Gastroesophageal sphincter (tissue), 4 donors: Measurements from ENCODE around the gene SYNJ2. TPM values are rescaled to one million over a fixed set of nuclear protein-coding genes. Genes with fewer than 3 reads are reported as not detected.

Experiments used
- ATAC-seq: fragments of 150-250 bp; one replicate; pipeline ENCODE4 v1.9.1; 2016; ENCODE audit warnings: mild to moderate bottlenecking, moderate library complexity
- H3K27ac ChIP-seq, 4 donors: fragments of 200-600 bp; sonication (generic) in 3 of 4; 1 replicate in 3 of 4; 2 replicates in 1 of 4; pipeline ENCODE4 v1.5.1; 2016 to 2019
- H3K27me3 ChIP-seq: fragments of 200-600 bp; sonication (generic); one replicate; pipeline ENCODE4 v1.5.1; 2019
- H3K36me3 ChIP-seq, 2 donors: fragments of 200-600 bp; sonication (generic); one replicate each; pipeline ENCODE4 v1.5.1; 2019; ENCODE audit warnings: control low read depth in 1 of 2
- H3K4me1 ChIP-seq, 3 donors: fragments of 200-600 bp; sonication (generic); 1 replicate in 2 of 3; 2 replicates in 1 of 3; pipeline ENCODE4 v1.5.1; 2016 to 2019; ENCODE audit warnings: control low read depth in 2 of 3
- H3K4me3 ChIP-seq, 2 donors: fragments of 200-600 bp; sonication (generic); one replicate each; pipeline ENCODE4 v1.5.1; 2019; ENCODE audit warnings: mild to moderate bottlenecking in 1 of 2, moderate library complexity in 1 of 2
- H3K9me3 ChIP-seq, 3 donors: fragments of 200-600 bp; sonication (generic); one replicate each; pipeline ENCODE4 v1.5.1; 2017 to 2019; ENCODE audit warnings: control low read depth in 2 of 3
- CTCF ChIP-seq, 4 experiments: fragments of 200-600 bp in 2 of 4; fragments of 450-650 bp in 2 of 4; sonication (generic) in 1 of 4; IDR thresholded peaks; one replicate each; pipeline ENCODE4 v1.5.1; 2017 to 2019; ENCODE audit warnings: antibody characterized with exemption in 4 of 4, mild to moderate bottlenecking in 2 of 4, moderate library complexity in 2 of 4
- EP300 ChIP-seq: sonication (generic); formaldehyde crosslinking; IDR thresholded peaks from one replicate; pipeline ENCODE4 v1.6.1; 2017; ENCODE audit warnings: antibody characterized with exemption, mild to moderate bottlenecking
- POLR2A ChIP-seq, 2 donors: fragments of 450-650 bp; IDR thresholded peaks; one replicate each; pipeline ENCODE4 v1.6.1; 2017; ENCODE audit warnings: antibody characterized with exemption in 2 of 2, mild to moderate bottlenecking in 2 of 2, moderate library complexity in 1 of 2
- POLR2AphosphoS5 ChIP-seq: sonication (generic); formaldehyde crosslinking; IDR thresholded peaks from one replicate; pipeline ENCODE4 v1.6.1; 2017; ENCODE audit warnings: antibody characterized with exemption
- WGBS, 2 donors: methylation state at CpG; one replicate each; pipeline ENCODE4 v1.1.5; 2018; ENCODE audit warnings: low coverage in 1 of 2; 5-methylcytosine and 5-hydroxymethylcytosine counted together
- total RNA-seq, 4 donors: library from RNA; depleted of rRNA; stranded (reverse); fragments of >200 nt; gene quantifications; one replicate each; pipeline ENCODE4 v1.1.0, GENCODE V29; 2016

The SYNJ2 gene
- total RNA-seq, 4 donors from 2014 or later = 19.9 to 27.9 (median 21.6) TPM

GRCh38 chr6:157959451-157960227 lies 22.0 kb upstream of the SYNJ2 start:
- Histone ChIP-seq H3K27me3 (no peaks in the 10 kb centered on the region), H3K27ac (no peak overlapping the region), H3K36me3 (no peaks in the 10 kb centered on the region), H3K4me3 (no peak overlapping the region), H3K9me3 (peaks cover 0 to 28% (median 0%) of the 10 kb centered on the region in 3 donors), H3K4me1 (peaks cover 0 to 2% (median 0%) of the 10 kb centered on the region in 3 donors)
- WGBS, 2 donors = 83 to 100% methylated on average over 1 of the region's 1 CpG
- TF ChIP-seq CTCF (IDR thresholded peaks at IDR 0.05) = no peak
- no peak for TF ChIP-seq POLR2A (IDR thresholded peaks at IDR 0.05)
- no peak for TF ChIP-seq POLR2AphosphoS5
- no peak for TF ChIP-seq EP300
- ATAC-seq = no peak

- ATAC-seq = no peak
- Histone ChIP-seq H3K27me3 (no peaks in the 10 kb centered on the region), H3K27ac (no peak overlapping the region), H3K9me3 (peaks cover 0 to 28% (median 0%) of the 10 kb centered on the region in 3 donors), H3K4me1 (no peaks in the 10 kb centered on the region), H3K36me3 (no peaks in the 10 kb centered on the region), H3K4me3 (no peak overlapping the region)
- 84 to 89% methylated on average over 1 to 4 of the region's 5 CpGs for WGBS, 2 donors
- TF ChIP-seq POLR2A (IDR thresholded peaks at IDR 0.05) (no peak), CTCF (IDR thresholded peaks at IDR 0.05) (no peak), POLR2AphosphoS5 (no peak), EP300 (no peak)
Observed at GRCh38 chr6:157961153-157961831, 20.4 kb upstream of the SYNJ2 start.

- WGBS, 2 donors = 87 to 96% methylated on average over 4 to 8 of the region's 13 CpGs
- Histone ChIP-seq H3K27ac (no peak overlapping the region), H3K9me3 (peaks cover 0 to 28% (median 0%) of the 10 kb centered on the region in 3 donors), H3K36me3 (no peaks in the 10 kb centered on the region), H3K4me3 (no peak overlapping the region), H3K4me1 (no peaks in the 10 kb centered on the region), H3K27me3 (no peaks in the 10 kb centered on the region)
- TF ChIP-seq POLR2AphosphoS5 (no peak), CTCF (IDR thresholded peaks at IDR 0.05) (no peak), POLR2A (IDR thresholded peaks at IDR 0.05) (no peak), EP300 (no peak)
- ATAC-seq = no peak
Observed at GRCh38 chr6:157961832-157962575, 19.7 kb upstream of the SYNJ2 start.

- H3K9me3 ChIP-seq = peaks cover 0 to 25% (median 0%) of the 10 kb centered on the region in 3 donors
- H3K4me1 ChIP-seq = no peaks in the 10 kb centered on the region
- WGBS, 2 donors = 11 to 78% methylated on average over 1 to 8 of the region's 12 CpGs
- H3K4me3 ChIP-seq = no peak overlapping the region
- H3K27ac ChIP-seq = no peak overlapping the region
- no peaks in the 10 kb centered on the region for H3K36me3 ChIP-seq
- H3K27me3 ChIP-seq = no peaks in the 10 kb centered on the region
- no peak for ATAC-seq
- no peak for TF ChIP-seq POLR2AphosphoS5
- TF ChIP-seq CTCF (IDR thresholded peaks at IDR 0.05) = no peak
- no peak for TF ChIP-seq POLR2A (IDR thresholded peaks at IDR 0.05)
- TF ChIP-seq EP300 = no peak
Observed at GRCh38 chr6:157962601-157963302, 18.9 kb upstream of the SYNJ2 start.
